GM15510 (cell line): ENCODE data around the gene KRT85.

Source experiments
- POLR2A ChIP-seq: IDR thresholded peaks from 3 replicates; pipeline ENCODE4 v1.6.1; 2011; ENCODE audit warnings: borderline replicate concordance; ENCODE audit not compliant: insufficient read length; ENCODE audit errors: extremely low read depth

Gene KRT85

GRCh38 chr12:52316701-52317100 is 50.6 kb downstream of the KRT85 start:
- no peak for TF ChIP-seq POLR2A

GRCh38 chr12:52316290-52316689 is 51.0 kb downstream of the KRT85 start:
- TF ChIP-seq POLR2A, result no peak

- TF ChIP-seq POLR2A, result no peak
These were observed 52.8 kb downstream of the KRT85 start for GRCh38 chr12:52314511-52314910.

DNA sequence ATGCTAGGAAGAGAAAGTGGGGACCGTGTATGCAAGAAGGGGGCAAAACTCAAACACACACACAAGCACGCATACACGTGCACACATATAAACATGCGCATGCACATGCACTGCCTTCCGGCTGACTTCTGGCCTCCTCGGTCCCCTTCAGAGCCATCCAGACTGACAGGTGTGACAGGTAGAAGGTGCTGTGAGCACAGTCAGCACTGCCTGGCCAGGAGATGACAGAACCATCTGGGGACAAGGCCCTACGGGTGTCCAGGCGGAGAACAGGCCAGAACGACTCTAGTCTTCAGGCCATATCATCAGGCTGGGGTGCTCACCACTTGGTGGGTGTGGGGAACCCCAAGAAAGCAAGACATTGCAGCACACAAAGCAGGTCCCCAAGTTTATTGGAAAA is 53.4 kb downstream of the KRT85 start:
- no peak for TF ChIP-seq POLR2A

- TF ChIP-seq POLR2A, result no peak
These were observed 53.8 kb downstream of the KRT85 start for GRCh38 chr12:52313461-52313860.

- TF ChIP-seq POLR2A, result no peak
These were observed 55.2 kb downstream of the KRT85 start for GRCh38 chr12:52312086-52312485.

DNA sequence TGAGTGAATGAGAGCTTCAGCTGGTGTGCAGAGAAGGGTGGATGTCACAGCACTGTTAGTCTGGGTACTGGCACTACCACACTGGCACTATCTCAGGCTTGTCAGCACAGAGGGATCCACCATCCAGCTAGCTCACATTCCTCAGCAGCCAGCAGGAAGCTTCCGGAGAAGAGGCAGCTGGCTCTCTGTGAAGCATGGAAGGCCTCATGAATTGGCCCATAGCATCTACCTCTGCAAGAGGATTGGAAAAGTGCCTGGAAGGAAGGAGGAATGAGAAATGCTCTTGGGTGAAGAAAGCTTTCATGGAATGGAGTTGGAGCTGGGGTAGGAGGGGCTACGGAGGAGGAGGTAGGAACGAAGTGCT is 56.0 kb downstream of the KRT85 start:
- no peak for TF ChIP-seq POLR2A

DNA sequence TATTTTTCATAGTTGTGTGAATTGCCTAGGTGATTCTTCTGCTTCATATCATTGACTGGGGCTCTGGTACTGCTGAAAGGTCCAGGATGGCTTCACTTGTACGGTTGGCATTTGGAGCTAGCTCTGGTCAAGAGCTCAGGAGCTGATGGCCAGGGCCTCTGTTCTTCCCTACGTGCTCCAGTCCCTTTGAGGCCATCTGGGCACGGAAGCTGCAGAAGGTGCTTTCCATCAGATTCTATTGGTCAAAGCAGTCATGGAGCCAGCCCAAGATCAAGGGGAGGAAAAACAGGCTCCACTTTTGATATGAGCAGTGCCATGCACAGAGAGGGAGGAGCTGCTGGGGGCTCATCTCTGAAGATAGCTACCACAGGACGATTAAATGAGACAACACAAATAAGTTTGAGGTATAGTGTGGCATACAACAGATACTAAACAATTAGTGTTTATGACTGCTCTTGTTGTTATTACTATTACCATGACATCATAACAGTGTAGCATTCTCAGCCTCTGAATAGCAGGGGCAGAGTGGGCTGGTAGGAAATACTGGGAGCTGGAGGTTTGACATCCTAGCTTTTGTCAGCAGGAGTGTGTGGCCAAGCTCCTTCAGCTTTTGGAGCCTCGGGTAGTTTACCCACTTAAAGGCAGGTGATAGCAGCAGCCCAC is 56.5 kb downstream of the KRT85 start:
- no peak for TF ChIP-seq POLR2A
